WTC11 (cell line): ENCODE data around the gene ADCK2. TPM values are rescaled to one million over a fixed set of nuclear protein-coding genes. Genes with fewer than 3 reads are reported as not detected.

Source experiments
- ATAC-seq: fragments of 200-7000 bp; cut with Tn5 transposase; 2 replicates; pipeline ENCODE4 v1.10.0; 2021; ENCODE audit warnings: mild to moderate bottlenecking, moderate library complexity
- Bru-seq: library from RNA; stranded (reverse); fragments of 400-500 nt; gene quantifications from one replicate; lab custom pipeline; 2021; lab: Mats Ljungman, UMichigan
- CTCF ChIA-PET: fragments of 300-600 bp; sonication (Branson Sonifier 250); formaldehyde crosslinking; loops from one replicate; lab custom pipeline; 2021; ENCODE audit warnings: antibody characterized with exemption; lab: Charles Lee
- POLR2A ChIA-PET: fragments of 350-600 bp; sonication (Branson Sonifier 250); formaldehyde crosslinking; loops from one replicate; lab custom pipeline; 2021; ENCODE audit warnings: antibody characterized with exemption; lab: Charles Lee
- DNase-seq: peaks from one replicate; pipeline ENCODE4 v3.0.0; 2021; ENCODE audit warnings: low spot score
- H3K27ac Mint-ChIP-seq: 2 replicates; pipeline ENCODE4 v1.8.0; 2021; ENCODE audit warnings: mixed read lengths
- H3K27me3 Mint-ChIP-seq: 2 replicates; pipeline ENCODE4 v1.8.0; 2021; ENCODE audit warnings: low read depth, mild to moderate bottlenecking, moderate library complexity, mixed read lengths
- H3K36me3 Mint-ChIP-seq: 2 replicates; pipeline ENCODE4 v1.8.0; 2021; ENCODE audit warnings: mixed read lengths
- H3K4me1 Mint-ChIP-seq: 2 replicates; pipeline ENCODE4 v1.8.0; 2022; ENCODE audit warnings: mixed read lengths
- H3K4me3 Mint-ChIP-seq: 2 replicates; pipeline ENCODE4 v1.8.0; 2021; ENCODE audit warnings: mild to moderate bottlenecking, moderate library complexity, mixed read lengths
- H3K9me3 Mint-ChIP-seq: 2 replicates; pipeline ENCODE4 v1.8.0; 2021; ENCODE audit warnings: mixed read lengths
- ARID4B ChIP-seq: sonication (generic); formaldehyde crosslinking; IDR thresholded peaks from 2 replicates; pipeline ENCODE4 v1.8.0; 2023; ENCODE audit warnings: missing genetic modification reagents, mild to moderate bottlenecking, borderline replicate concordance
- ATF6 ChIP-seq: sonication (generic); formaldehyde crosslinking; IDR thresholded peaks from 2 replicates; pipeline ENCODE4 v1.8.1; 2023; ENCODE audit warnings: mild to moderate bottlenecking, missing genetic modification reagents
- ELF4 ChIP-seq: sonication (generic); formaldehyde crosslinking; IDR thresholded peaks from 2 replicates; pipeline ENCODE4 v1.8.1; 2022; ENCODE audit warnings: low read depth, mild to moderate bottlenecking, moderate library complexity, missing genetic modification reagents
- FOXP1 ChIP-seq: sonication (generic); formaldehyde crosslinking; IDR thresholded peaks from 2 replicates; pipeline ENCODE4 v1.8.0; 2022; ENCODE audit warnings: missing genetic modification reagents, mild to moderate bottlenecking, moderate library complexity, borderline replicate concordance
- GABPB1 ChIP-seq: sonication (generic); formaldehyde crosslinking; IDR thresholded peaks from 2 replicates; pipeline ENCODE4 v1.8.1; 2023; ENCODE audit warnings: mild to moderate bottlenecking, missing genetic modification reagents
- GTF2I ChIP-seq: fragments of 250-450 bp; sonication (Bioruptor Pico); conservative IDR thresholded peaks from 2 replicates; pipeline ENCODE4 v1.4.0; 2021; ENCODE audit warnings: mild to moderate bottlenecking
- JUN ChIP-seq: sonication (generic); formaldehyde crosslinking; IDR thresholded peaks from 2 replicates; pipeline ENCODE4 v1.8.0; 2023; ENCODE audit warnings: mild to moderate bottlenecking, missing genetic modification reagents
- KAT7 ChIP-seq: sonication (generic); formaldehyde crosslinking; IDR thresholded peaks from 2 replicates; pipeline ENCODE4 v1.8.1; 2023; ENCODE audit warnings: missing genetic modification reagents, mild to moderate bottlenecking, borderline replicate concordance
- PRDM15 ChIP-seq: sonication (generic); formaldehyde crosslinking; IDR thresholded peaks from 2 replicates; pipeline ENCODE4 v1.8.0; 2022; ENCODE audit warnings: missing genetic modification reagents
- RELA ChIP-seq: sonication (generic); formaldehyde crosslinking; IDR thresholded peaks from 2 replicates; pipeline ENCODE4 v1.8.1; 2022; ENCODE audit warnings: missing genetic modification reagents, mild to moderate bottlenecking, borderline replicate concordance
- SP1 ChIP-seq: sonication (generic); formaldehyde crosslinking; conservative IDR thresholded peaks from 2 replicates; pipeline ENCODE4 v1.8.1; 2022; ENCODE audit warnings: missing genetic modification reagents
- TEAD4 ChIP-seq: sonication (generic); formaldehyde crosslinking; IDR thresholded peaks from 2 replicates; pipeline ENCODE4 v1.8.0; 2022; ENCODE audit warnings: mild to moderate bottlenecking, missing genetic modification reagents
- USF2 ChIP-seq: sonication (generic); formaldehyde crosslinking; IDR thresholded peaks from 2 replicates; pipeline ENCODE4 v1.8.1; 2023; ENCODE audit warnings: mild to moderate bottlenecking, missing genetic modification reagents, moderate library complexity
- ZNF396 ChIP-seq: fragments of 250-450 bp; sonication (Bioruptor Pico); IDR thresholded peaks from 2 replicates; pipeline ENCODE4 v1.8.0; 2021; ENCODE audit warnings: mild to moderate bottlenecking, moderate library complexity, borderline replicate concordance
- ZNF532 ChIP-seq: fragments of 250-450 bp; sonication (Bioruptor Pico); IDR thresholded peaks from 2 replicates; pipeline ENCODE4 v1.9.0; 2021; ENCODE audit warnings: mild to moderate bottlenecking, borderline replicate concordance
- long read RNA-seq, 3 experiments: library from RNA in 1 of 3; library from capped mRNA in 1 of 3; library from polyadenylated mRNA in 1 of 3; unstranded in 2 of 3; stranded (forward) in 1 of 3; transcript quantifications; one replicate each; pipeline ENCODE4 v2.0.0, GENCODE V29; 2021
- total RNA-seq: library from RNA; stranded (reverse); gene quantifications from 3 replicates; pipeline ENCODE4 v1.2.3, GENCODE V29; 2021

The ADCK2 gene
- 10.1 to 12.7 TPM (median 12.0 TPM) in 3 replicates for total RNA-seq
- Bru-seq, nascent RNA: percentile 35 among the genes with signal in this experiment
- long read RNA-seq, experiment 1, transcript ADCK2-201 (8 exons, 2,377 nt): major isoform, 45 of 52 reads
- long read RNA-seq, experiment 1, partial matches to known transcripts: 1 of 52 reads
- long read RNA-seq, experiment 1, other reads (novel, unspliced or antisense): 6 of 52 reads
- long read RNA-seq, experiment 2, transcript ADCK2-201 (8 exons, 2,377 nt): major isoform, 11 of 20 reads
- long read RNA-seq, experiment 2, partial matches to known transcripts: 4 of 20 reads
- long read RNA-seq, experiment 2, other reads (novel, unspliced or antisense): 5 of 20 reads
- long read RNA-seq, experiment 3, partial matches to known transcripts: 1 of 4 reads
- long read RNA-seq, experiment 3, other reads (novel, unspliced or antisense): 2 of 4 reads

- peak within 1 kb of the TSS; percentile 4; the same call in 1 of the 2 replicates for H3K27ac Mint-ChIP-seq
- DNase-seq (peak; percentile 69), ATAC-seq (peak; percentile 71)
- peak within 1 kb of the TSS; percentile 76 for H3K4me3 Mint-ChIP-seq
- ChIA-PET CTCF (interaction anchor here (1.0 to 2.2 kb wide), 5 partner anchors 12 to 342 kb away, joined by 3 to 7 read pairs (median 6); partner anchors contain the start of gene MRPS33), POLR2A (no interaction called here)
- H3K9me3 Mint-ChIP-seq: no peaks in the 10 kb centered on the region
- no peak for TF ChIP-seq FOXP1 (CRISPR knock-in tag)
- TF ChIP-seq SP1 (CRISPR knock-in tag): peak; percentile 19; the same call in 1 of the 2 replicates
- no peak for TF ChIP-seq GABPB1 (CRISPR knock-in tag)
- no peak for TF ChIP-seq GTF2I (CRISPR knock-in tag)
- no peak for TF ChIP-seq RELA (CRISPR knock-in tag)
- 0 out of 2 replicates have a peak, but pooled peaks cover 2% of the 10 kb centered on the region for H3K27me3 Mint-ChIP-seq
- H3K36me3 Mint-ChIP-seq: no peaks in the 10 kb centered on the region; the same call in 1 of the 2 replicates
- H3K4me1 Mint-ChIP-seq: peaks cover 11% of the 10 kb centered on the region
These were observed at the start of gene ADCK2 for GRCh38 chr7:140672382-140673062. ADCK2 (plus strand) TSS chr7:140672945; CDS start chr7:140673331, 386 bp downstream.

GRCh38 chr7:140623980-140624379 lies 48.8 kb upstream of the ADCK2 start:
- Mint-ChIP-seq H3K4me3 (no peak overlapping the region), H3K36me3 (no peaks in the 10 kb centered on the region), H3K27me3 (no peaks in the 10 kb centered on the region), H3K27ac (peak overlapping the region; percentile 87), H3K4me1 (peaks cover 27% of the 10 kb centered on the region), H3K9me3 (no peaks in the 10 kb centered on the region)
- CTCF ChIA-PET: interaction anchor here (0.7 to 2.7 kb wide), 4 partner anchors 12 to 106 kb away, joined by 4 to 12 read pairs (median 7); no protein-coding TSS in a partner anchor
- DNase-seq (no peak), ATAC-seq (no peak; the same call in 1 of the 2 replicates)
- POLR2A ChIA-PET: interaction anchor here (0.7 kb wide), 1 partner anchor 156 kb away, joined by 3 read pairs; no protein-coding TSS in a partner anchor
- TF ChIP-seq KAT7 (CRISPR knock-in tag) (no peak), ELF4 (CRISPR knock-in tag) (no peak), ZNF532 (CRISPR knock-in tag) (no peak), JUN (CRISPR knock-in tag) (no peak), PRDM15 (CRISPR knock-in tag) (no peak), ARID4B (CRISPR knock-in tag) (no peak), ATF6 (CRISPR knock-in tag) (no peak), USF2 (CRISPR knock-in tag) (no peak), TEAD4 (CRISPR knock-in tag) (no peak), ZNF396 (CRISPR knock-in tag) (no peak)
